Neural cell (in vitro differentiated cells): ENCODE data around the gene URB1. TPM values are rescaled to one million over a fixed set of nuclear protein-coding genes. Genes with fewer than 3 reads are reported as not detected.

Source experiments
- H2AFZ ChIP-seq: fragments of 200-600, 300-800 bp; sonication (generic), shearing (Covaris generic); 2 replicates; pipeline ENCODE4 v1.6.0; 2014; ENCODE audit warnings: low read depth, mild to moderate bottlenecking, antibody characterized with exemption, low read length, moderate library complexity
- H3F3A ChIP-seq: fragments of 200-600 bp; shearing (Covaris generic); 2 replicates; pipeline ENCODE4 v1.6.1; 2016; ENCODE audit warnings: mild to moderate bottlenecking, moderate library complexity, mixed read lengths, antibody characterized with exemption, low read length; ENCODE audit not compliant: insufficient read depth, poor library complexity, severe bottlenecking
- H3K27ac ChIP-seq: fragments of 200-600, 300-800 bp; sonication (generic), shearing (Covaris generic); 2 replicates; pipeline ENCODE4 v1.5.1; 2014; ENCODE audit warnings: mild to moderate bottlenecking, low read length, moderate library complexity
- H3K27me3 ChIP-seq: fragments of 300-800, 200-600 bp; sonication (generic), shearing (Covaris generic); 2 replicates; pipeline ENCODE4 v1.6.0; 2014; ENCODE audit warnings: mild to moderate bottlenecking, low read depth, low read length, moderate library complexity; ENCODE audit not compliant: insufficient read depth
- H3K36me3 ChIP-seq: fragments of 300-800, 200-600 bp; sonication (generic), shearing (Covaris generic); 2 replicates; pipeline ENCODE4 v1.5.1; 2014; ENCODE audit warnings: mild to moderate bottlenecking, antibody characterized with exemption, low read length, moderate library complexity; ENCODE audit not compliant: insufficient read depth
- H3K4me2 ChIP-seq: fragments of 300-800, 200-600 bp; sonication (generic), shearing (Covaris generic); 2 replicates; pipeline ENCODE4 v1.6.0; 2014; ENCODE audit warnings: mild to moderate bottlenecking, low read length
- H3K4me3 ChIP-seq: fragments of 300-800, 200-600 bp; sonication (generic), shearing (Covaris generic); 2 replicates; pipeline ENCODE4 v1.5.1; 2014; ENCODE audit warnings: mild to moderate bottlenecking, low read length, moderate library complexity
- H3K79me2 ChIP-seq: fragments of 200-600 bp; shearing (Covaris generic); replicated peaks from 2 replicates; pipeline ENCODE4 v1.6.0; 2014; ENCODE audit warnings: mild to moderate bottlenecking, low read length, moderate library complexity; ENCODE audit not compliant: insufficient read depth
- H3K9ac ChIP-seq: fragments of 300-800, 200-600 bp; sonication (generic), shearing (Covaris generic); 2 replicates; pipeline ENCODE4 v1.6.1; 2016; ENCODE audit warnings: mild to moderate bottlenecking, low read length, mixed read lengths
- H3K9me2 ChIP-seq: fragments of 200-600 bp; shearing (Covaris generic); 2 replicates; pipeline ENCODE4 v1.6.1; 2016; ENCODE audit warnings: mild to moderate bottlenecking, low read length, mixed read lengths; ENCODE audit not compliant: insufficient read depth
- H3K9me3 ChIP-seq: fragments of 200-600, 300-800 bp; sonication (generic), shearing (Covaris generic); 2 replicates; pipeline ENCODE4 v1.6.1; 2016; ENCODE audit warnings: mild to moderate bottlenecking, mixed run types, low read length, moderate library complexity, mixed read lengths
- H4K20me1 ChIP-seq: fragments of 200-600 bp; shearing (Covaris generic); 2 replicates; pipeline ENCODE4 v1.6.1; 2016; ENCODE audit warnings: mild to moderate bottlenecking, mixed run types; ENCODE audit not compliant: insufficient read depth
- CTCF ChIP-seq: fragments of 450-650 bp; IDR thresholded peaks from 2 replicates; pipeline ENCODE4 v1.5.1; 2014; ENCODE audit warnings: antibody characterized with exemption, mild to moderate bottlenecking, moderate library complexity; ENCODE audit not compliant: poor library complexity, severe bottlenecking
- EP300 ChIP-seq: fragments of 450-650 bp; conservative IDR thresholded peaks from 2 replicates; pipeline ENCODE4 v1.6.1; 2014; ENCODE audit warnings: antibody characterized with exemption, mild to moderate bottlenecking, moderate library complexity; ENCODE audit not compliant: poor library complexity, severe bottlenecking
- EZH2 ChIP-seq: fragments of 200-600, 300-800 bp; shearing (Covaris generic), sonication (generic); IDR thresholded peaks from 2 replicates; pipeline ENCODE4 v1.6.1; 2014; ENCODE audit warnings: antibody characterized with exemption, low read length, borderline replicate concordance, mild to moderate bottlenecking; ENCODE audit not compliant: insufficient read depth, poor library complexity, severe bottlenecking
- POLR2AphosphoS5 ChIP-seq: IDR thresholded peaks from 2 replicates; pipeline ENCODE4 v1.6.1; 2012
- RAD21 ChIP-seq: fragments of 450-650 bp; conservative IDR thresholded peaks from 2 replicates; pipeline ENCODE4 v1.6.1; 2014; ENCODE audit warnings: antibody characterized with exemption, mild to moderate bottlenecking, moderate library complexity
- SMC3 ChIP-seq: fragments of 450-650 bp; conservative IDR thresholded peaks from 2 replicates; pipeline ENCODE4 v1.6.1; 2014; ENCODE audit warnings: antibody characterized with exemption, mild to moderate bottlenecking, moderate library complexity; ENCODE audit not compliant: poor library complexity
- polyA plus RNA-seq: library from polyadenylated mRNA; depleted of rRNA; stranded (reverse); fragments of >200 nt; gene quantifications from 2 replicates; pipeline ENCODE4 v1.2.3, GENCODE V29; 2014

The URB1 gene
- polyA plus RNA-seq, 1 donor from 2014 or later, result 4.4 TPM

GRCh38 chr21:32423320-32424190, 30.7 kb upstream of the URB1 start:
- Histone ChIP-seq H3K9me3 (peaks cover 5% of the 10 kb centered on the region), H3K9me2 (no peaks in the 10 kb centered on the region), H3K27me3 (no peaks in the 10 kb centered on the region), H3K4me2 (no peak overlapping the region), H3K9ac (no peak overlapping the region), H3K36me3 (no peaks in the 10 kb centered on the region), H3K79me2 (no peaks in the 10 kb centered on the region), H2AFZ (no peak overlapping the region), H4K20me1 (no peaks in the 10 kb centered on the region), H3F3A (no peaks in the 10 kb centered on the region), H3K4me3 (no peak overlapping the region), H3K27ac (no peak overlapping the region)
- no peak for TF ChIP-seq POLR2AphosphoS5
- TF ChIP-seq CTCF, result no peak
- TF ChIP-seq RAD21, result no peak
- TF ChIP-seq SMC3, result no peak
- no peak for TF ChIP-seq EZH2

GRCh38 chr21:32422064-32422463, 29.3 kb upstream of the URB1 start:
- Histone ChIP-seq H3F3A (no peaks in the 10 kb centered on the region), H3K9ac (no peak overlapping the region), H3K9me3 (peaks cover 5% of the 10 kb centered on the region), H3K27me3 (no peaks in the 10 kb centered on the region), H3K4me2 (no peak overlapping the region), H2AFZ (no peak overlapping the region), H3K36me3 (no peaks in the 10 kb centered on the region), H3K79me2 (no peaks in the 10 kb centered on the region), H3K9me2 (no peaks in the 10 kb centered on the region), H3K27ac (no peak overlapping the region), H4K20me1 (no peaks in the 10 kb centered on the region), H3K4me3 (no peak overlapping the region)
- TF ChIP-seq SMC3 (no peak), EP300 (no peak), CTCF (no peak)

GRCh38 chr21:32418146-32418545, 25.3 kb upstream of the URB1 start:
- Histone ChIP-seq H3K4me2 (no peak overlapping the region), H3K9ac (no peak overlapping the region), H3K27ac (no peak overlapping the region), H3K27me3 (peaks cover 23% of the 10 kb centered on the region), H3K36me3 (no peaks in the 10 kb centered on the region), H2AFZ (no peak overlapping the region), H4K20me1 (no peaks in the 10 kb centered on the region), H3K79me2 (no peaks in the 10 kb centered on the region), H3K9me3 (peaks cover 5% of the 10 kb centered on the region), H3F3A (no peaks in the 10 kb centered on the region), H3K4me3 (no peak overlapping the region), H3K9me2 (no peaks in the 10 kb centered on the region)
- no peak for TF ChIP-seq CTCF
